Measurements from ENCODE around the gene ADCY10. TPM values are rescaled to one million over a fixed set of nuclear protein-coding genes. Genes with fewer than 3 reads are reported as not detected.

Gene ADCY10
- total and polyA plus RNA-seq, 2 experiments from 2014 or later: not detected

DNA sequence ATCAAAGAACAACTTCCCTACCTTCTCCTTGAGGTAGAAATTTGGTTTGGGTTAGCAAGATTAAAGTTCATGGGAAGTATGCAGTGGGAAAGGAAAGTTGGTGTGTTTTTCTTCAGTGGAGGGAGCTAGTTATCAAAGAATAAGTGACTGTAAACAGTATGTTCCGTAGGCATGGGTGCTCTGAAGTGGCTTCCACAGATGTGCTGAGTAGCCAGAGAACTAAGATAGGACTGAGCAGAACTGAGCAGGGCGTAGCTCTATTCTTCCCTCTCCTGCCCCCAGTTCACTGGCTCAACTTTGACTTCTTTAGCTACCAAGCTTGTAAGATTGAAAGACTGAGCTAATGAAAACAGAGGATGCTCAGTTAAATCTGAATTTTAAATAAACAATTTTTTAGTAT, 3.4 kb downstream of the ADCY10 start (continued):
- no peak for TF ChIP-seq NANOG (IDR thresholded peaks at IDR 0.05; ENCODE audit: borderline replicate concordance)
- TF ChIP-seq, protein P1, sequence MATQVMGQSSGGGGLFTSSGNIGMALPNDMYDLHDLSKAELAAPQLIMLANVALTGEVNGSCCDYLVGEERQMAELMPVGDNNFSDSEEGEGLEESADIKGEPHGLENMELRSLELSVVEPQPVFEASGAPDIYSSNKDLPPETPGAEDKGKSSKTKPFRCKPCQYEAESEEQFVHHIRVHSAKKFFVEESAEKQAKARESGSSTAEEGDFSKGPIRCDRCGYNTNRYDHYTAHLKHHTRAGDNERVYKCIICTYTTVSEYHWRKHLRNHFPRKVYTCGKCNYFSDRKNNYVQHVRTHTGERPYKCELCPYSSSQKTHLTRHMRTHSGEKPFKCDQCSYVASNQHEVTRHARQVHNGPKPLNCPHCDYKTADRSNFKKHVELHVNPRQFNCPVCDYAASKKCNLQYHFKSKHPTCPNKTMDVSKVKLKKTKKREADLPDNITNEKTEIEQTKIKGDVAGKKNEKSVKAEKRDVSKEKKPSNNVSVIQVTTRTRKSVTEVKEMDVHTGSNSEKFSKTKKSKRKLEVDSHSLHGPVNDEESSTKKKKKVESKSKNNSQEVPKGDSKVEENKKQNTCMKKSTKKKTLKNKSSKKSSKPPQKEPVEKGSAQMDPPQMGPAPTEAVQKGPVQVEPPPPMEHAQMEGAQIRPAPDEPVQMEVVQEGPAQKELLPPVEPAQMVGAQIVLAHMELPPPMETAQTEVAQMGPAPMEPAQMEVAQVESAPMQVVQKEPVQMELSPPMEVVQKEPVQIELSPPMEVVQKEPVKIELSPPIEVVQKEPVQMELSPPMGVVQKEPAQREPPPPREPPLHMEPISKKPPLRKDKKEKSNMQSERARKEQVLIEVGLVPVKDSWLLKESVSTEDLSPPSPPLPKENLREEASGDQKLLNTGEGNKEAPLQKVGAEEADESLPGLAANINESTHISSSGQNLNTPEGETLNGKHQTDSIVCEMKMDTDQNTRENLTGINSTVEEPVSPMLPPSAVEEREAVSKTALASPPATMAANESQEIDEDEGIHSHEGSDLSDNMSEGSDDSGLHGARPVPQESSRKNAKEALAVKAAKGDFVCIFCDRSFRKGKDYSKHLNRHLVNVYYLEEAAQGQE (IDR thresholded peaks at IDR 0.05; ENCODE audit: unreplicated experiment): no peak
- TF ChIP-seq POLR2AphosphoS5 (IDR thresholded peaks at IDR 0.05; ENCODE audit: low read depth): no peak
- no peak for TF ChIP-seq EZH2 (IDR thresholded peaks at IDR 0.05; ENCODE audit: low read depth, unreplicated experiment)
- TF ChIP-seq ZNF331 (CRISPR knock-in tag; IDR thresholded peaks at IDR 0.05; ENCODE audit: low read depth): no peak
- TF ChIP-seq ZNF114 (CRISPR knock-in tag; IDR thresholded peaks at IDR 0.05): no peak
- TF ChIP-seq, protein P2, sequence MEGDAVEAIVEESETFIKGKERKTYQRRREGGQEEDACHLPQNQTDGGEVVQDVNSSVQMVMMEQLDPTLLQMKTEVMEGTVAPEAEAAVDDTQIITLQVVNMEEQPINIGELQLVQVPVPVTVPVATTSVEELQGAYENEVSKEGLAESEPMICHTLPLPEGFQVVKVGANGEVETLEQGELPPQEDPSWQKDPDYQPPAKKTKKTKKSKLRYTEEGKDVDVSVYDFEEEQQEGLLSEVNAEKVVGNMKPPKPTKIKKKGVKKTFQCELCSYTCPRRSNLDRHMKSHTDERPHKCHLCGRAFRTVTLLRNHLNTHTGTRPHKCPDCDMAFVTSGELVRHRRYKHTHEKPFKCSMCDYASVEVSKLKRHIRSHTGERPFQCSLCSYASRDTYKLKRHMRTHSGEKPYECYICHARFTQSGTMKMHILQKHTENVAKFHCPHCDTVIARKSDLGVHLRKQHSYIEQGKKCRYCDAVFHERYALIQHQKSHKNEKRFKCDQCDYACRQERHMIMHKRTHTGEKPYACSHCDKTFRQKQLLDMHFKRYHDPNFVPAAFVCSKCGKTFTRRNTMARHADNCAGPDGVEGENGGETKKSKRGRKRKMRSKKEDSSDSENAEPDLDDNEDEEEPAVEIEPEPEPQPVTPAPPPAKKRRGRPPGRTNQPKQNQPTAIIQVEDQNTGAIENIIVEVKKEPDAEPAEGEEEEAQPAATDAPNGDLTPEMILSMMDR (conservative IDR thresholded peaks at IDR 0.05; ENCODE audit: low read depth in 2 of 2): no peak

DNA sequence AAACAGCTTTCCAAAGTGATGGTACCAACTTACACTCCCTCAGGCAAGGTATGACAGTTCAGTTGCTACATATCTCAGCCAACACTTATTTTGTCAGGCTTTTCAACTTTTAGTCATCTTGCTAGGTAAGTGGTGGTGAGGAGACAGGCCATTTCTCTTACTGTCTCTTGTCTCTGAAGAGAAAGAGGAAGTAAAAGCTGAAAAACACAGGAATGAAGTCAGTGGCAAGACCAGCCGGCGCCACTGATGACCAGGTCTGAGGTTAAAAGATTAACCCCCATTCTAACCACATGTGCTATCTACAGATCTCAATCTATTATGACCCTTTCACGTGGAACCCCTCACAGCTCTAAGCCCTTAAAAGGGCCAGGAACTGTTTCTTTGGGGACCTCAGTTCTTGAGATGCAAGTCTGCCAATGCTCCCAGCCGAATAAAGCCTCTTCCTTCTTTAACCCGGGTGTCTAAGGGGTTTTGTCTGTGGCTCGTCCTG, 4.2 kb downstream of the ADCY10 start:
- Histone ChIP-seq H3K27me3 (ENCODE audit: insufficient read depth) (no peaks in the 10 kb centered on the region), H3K4me1 (ENCODE audit: insufficient read depth) (peaks cover 42% of the 10 kb centered on the region), H3K79me2 (replicated peaks; ENCODE audit: insufficient read depth) (no peaks in the 10 kb centered on the region), H4K20me1 (replicated peaks; ENCODE audit: insufficient read depth) (no peaks in the 10 kb centered on the region), H3K4me2 (no peak overlapping the region), H2AFZ (no peak overlapping the region), H3K27ac (ENCODE audit: low read depth) (no peak overlapping the region), H3K4me3 (no peak overlapping the region), H3F3A (replicated peaks; ENCODE audit: low read depth) (no peaks in the 10 kb centered on the region), H3K36me3 (ENCODE audit: insufficient read depth) (peaks cover 9% of the 10 kb centered on the region; the same call in 1 of the 2 replicates), H3K9me2 (ENCODE audit: insufficient read depth) (no peaks in the 10 kb centered on the region)
- peaks cover 3% of the 10 kb centered on the region for H3K27me3 Mint-ChIP-seq (ENCODE audit: insufficient read depth, low read depth, poor library complexity)
- H3K9me3 Mint-ChIP-seq: peaks cover 22% of the 10 kb centered on the region
- peaks cover 14% of the 10 kb centered on the region for H3K36me3 Mint-ChIP-seq (ENCODE audit: low read depth)
- no peak overlapping the region for H3K4me3 Mint-ChIP-seq
- ATAC-seq (no peak), DNase-seq (ENCODE audit: low spot score) (no peak)
- H3K27ac Mint-ChIP-seq: no peak overlapping the region
- H3K4me1 Mint-ChIP-seq: peaks cover 31% of the 10 kb centered on the region
- TF ChIP-seq STAT1 (IDR thresholded peaks at IDR 0.05; ENCODE audit: unreplicated experiment) (no peak), POLR2AphosphoS5 (IDR thresholded peaks at IDR 0.05; ENCODE audit: low read depth) (no peak), ZNF114 (CRISPR knock-in tag; IDR thresholded peaks at IDR 0.05) (no peak), JUNB (IDR thresholded peaks at IDR 0.05; ENCODE audit: unreplicated experiment) (no peak), ZNF331 (CRISPR knock-in tag; IDR thresholded peaks at IDR 0.05; ENCODE audit: low read depth) (no peak), CREB1 (CRISPR knock-in tag; IDR thresholded peaks at IDR 0.05; ENCODE audit: low read depth) (no peak)
- TF ChIP-seq, protein P3, sequence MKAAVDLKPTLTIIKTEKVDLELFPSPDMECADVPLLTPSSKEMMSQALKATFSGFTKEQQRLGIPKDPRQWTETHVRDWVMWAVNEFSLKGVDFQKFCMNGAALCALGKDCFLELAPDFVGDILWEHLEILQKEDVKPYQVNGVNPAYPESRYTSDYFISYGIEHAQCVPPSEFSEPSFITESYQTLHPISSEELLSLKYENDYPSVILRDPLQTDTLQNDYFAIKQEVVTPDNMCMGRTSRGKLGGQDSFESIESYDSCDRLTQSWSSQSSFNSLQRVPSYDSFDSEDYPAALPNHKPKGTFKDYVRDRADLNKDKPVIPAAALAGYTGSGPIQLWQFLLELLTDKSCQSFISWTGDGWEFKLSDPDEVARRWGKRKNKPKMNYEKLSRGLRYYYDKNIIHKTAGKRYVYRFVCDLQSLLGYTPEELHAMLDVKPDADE (IDR thresholded peaks at IDR 0.05): no peak
- TF ChIP-seq, protein P4, sequence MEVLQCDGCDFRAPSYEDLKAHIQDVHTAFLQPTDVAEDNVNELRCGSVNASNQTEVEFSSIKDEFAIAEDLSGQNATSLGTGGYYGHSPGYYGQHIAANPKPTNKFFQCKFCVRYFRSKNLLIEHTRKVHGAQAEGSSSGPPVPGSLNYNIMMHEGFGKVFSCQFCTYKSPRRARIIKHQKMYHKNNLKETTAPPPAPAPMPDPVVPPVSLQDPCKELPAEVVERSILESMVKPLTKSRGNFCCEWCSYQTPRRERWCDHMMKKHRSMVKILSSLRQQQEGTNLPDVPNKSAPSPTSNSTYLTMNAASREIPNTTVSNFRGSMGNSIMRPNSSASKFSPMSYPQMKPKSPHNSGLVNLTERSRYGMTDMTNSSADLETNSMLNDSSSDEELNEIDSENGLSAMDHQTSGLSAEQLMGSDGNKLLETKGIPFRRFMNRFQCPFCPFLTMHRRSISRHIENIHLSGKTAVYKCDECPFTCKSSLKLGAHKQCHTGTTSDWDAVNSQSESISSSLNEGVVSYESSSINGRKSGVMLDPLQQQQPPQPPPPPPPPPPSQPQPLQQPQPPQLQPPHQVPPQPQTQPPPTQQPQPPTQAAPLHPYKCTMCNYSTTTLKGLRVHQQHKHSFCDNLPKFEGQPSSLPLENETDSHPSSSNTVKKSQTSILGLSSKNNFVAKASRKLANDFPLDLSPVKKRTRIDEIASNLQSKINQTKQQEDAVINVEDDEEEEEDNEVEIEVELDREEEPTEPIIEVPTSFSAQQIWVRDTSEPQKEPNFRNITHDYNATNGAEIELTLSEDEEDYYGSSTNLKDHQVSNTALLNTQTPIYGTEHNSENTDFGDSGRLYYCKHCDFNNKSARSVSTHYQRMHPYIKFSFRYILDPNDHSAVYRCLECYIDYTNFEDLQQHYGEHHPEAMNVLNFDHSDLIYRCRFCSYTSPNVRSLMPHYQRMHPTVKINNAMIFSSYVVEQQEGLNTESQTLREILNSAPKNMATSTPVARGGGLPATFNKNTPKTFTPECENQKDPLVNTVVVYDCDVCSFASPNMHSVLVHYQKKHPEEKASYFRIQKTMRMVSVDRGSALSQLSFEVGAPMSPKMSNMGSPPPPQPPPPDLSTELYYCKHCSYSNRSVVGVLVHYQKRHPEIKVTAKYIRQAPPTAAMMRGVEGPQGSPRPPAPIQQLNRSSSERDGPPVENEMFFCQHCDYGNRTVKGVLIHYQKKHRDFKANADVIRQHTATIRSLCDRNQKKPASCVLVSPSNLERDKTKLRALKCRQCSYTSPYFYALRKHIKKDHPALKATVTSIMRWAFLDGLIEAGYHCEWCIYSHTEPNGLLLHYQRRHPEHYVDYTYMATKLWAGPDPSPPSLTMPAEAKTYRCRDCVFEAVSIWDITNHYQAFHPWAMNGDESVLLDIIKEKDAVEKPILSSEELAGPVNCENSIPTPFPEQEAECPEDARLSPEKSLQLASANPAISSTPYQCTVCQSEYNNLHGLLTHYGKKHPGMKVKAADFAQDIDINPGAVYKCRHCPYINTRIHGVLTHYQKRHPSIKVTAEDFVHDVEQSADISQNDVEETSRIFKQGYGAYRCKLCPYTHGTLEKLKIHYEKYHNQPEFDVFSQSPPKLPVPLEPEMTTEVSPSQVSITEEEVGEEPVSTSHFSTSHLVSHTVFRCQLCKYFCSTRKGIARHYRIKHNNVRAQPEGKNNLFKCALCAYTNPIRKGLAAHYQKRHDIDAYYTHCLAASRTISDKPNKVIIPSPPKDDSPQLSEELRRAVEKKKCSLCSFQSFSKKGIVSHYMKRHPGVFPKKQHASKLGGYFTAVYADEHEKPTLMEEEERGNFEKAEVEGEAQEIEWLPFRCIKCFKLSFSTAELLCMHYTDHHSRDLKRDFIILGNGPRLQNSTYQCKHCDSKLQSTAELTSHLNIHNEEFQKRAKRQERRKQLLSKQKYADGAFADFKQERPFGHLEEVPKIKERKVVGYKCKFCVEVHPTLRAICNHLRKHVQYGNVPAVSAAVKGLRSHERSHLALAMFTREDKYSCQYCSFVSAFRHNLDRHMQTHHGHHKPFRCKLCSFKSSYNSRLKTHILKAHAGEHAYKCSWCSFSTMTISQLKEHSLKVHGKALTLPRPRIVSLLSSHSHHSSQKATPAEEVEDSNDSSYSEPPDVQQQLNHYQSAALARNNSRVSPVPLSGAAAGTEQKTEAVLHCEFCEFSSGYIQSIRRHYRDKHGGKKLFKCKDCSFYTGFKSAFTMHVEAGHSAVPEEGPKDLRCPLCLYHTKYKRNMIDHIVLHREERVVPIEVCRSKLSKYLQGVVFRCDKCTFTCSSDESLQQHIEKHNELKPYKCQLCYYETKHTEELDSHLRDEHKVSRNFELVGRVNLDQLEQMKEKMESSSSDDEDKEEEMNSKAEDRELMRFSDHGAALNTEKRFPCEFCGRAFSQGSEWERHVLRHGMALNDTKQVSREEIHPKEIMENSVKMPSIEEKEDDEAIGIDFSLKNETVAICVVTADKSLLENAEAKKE (CRISPR knock-in tag; IDR thresholded peaks at IDR 0.05): no peak

All from GM23338 (cell line).